Gastrocnemius medialis (tissue), 4 donors: ENCODE data around the gene SRRM5. TPM values are rescaled to one million over a fixed set of nuclear protein-coding genes. Genes with fewer than 3 reads are reported as not detected.

Experiments used
- ATAC-seq, 2 donors: fragments of 150-250 bp; one replicate each; pipeline ENCODE4 v1.9.1; 2016
- DNase-seq, 2 donors: peaks; one replicate each; pipeline ENCODE4 v3.0.0-alpha.2; 2019
- H3K27ac ChIP-seq, 4 donors: fragments of 200-600 bp; sonication (generic); 1 replicate in 1 of 4; 2 replicates in 3 of 4; pipeline ENCODE4 v1.5.1; 2016 to 2018; ENCODE audit warnings: mild to moderate bottlenecking in 2 of 4, moderate library complexity in 1 of 4
- H3K27me3 ChIP-seq, 3 donors: fragments of 200-600 bp; sonication (generic) in 2 of 3; 1 replicate in 1 of 3; 2 replicates in 2 of 3; pipeline versions ENCODE4 v1.5.1 to v1.6.0; 2016 to 2019; ENCODE audit warnings: mild to moderate bottlenecking in 1 of 3, moderate library complexity in 1 of 3
- H3K36me3 ChIP-seq, 2 donors: fragments of 200-600 bp; sonication (generic) in 1 of 2; one replicate each; pipeline ENCODE4 v1.5.1; 2017 to 2018
- H3K4me1 ChIP-seq, 2 donors: fragments of 200-600 bp; sonication (generic) in 1 of 2; one replicate each; pipeline ENCODE4 v1.5.1; 2016 to 2017; ENCODE audit warnings: mild to moderate bottlenecking in 2 of 2
- H3K4me3 ChIP-seq, 4 donors: fragments of 200-600 bp; sonication (generic) in 3 of 4; 1 replicate in 1 of 4; 2 replicates in 3 of 4; pipeline ENCODE4 v1.5.1; 2016 to 2019; ENCODE audit warnings: mild to moderate bottlenecking in 2 of 4
- H3K9me3 ChIP-seq, 3 donors: fragments of 200-600 bp; sonication (generic) in 2 of 3; 1 replicate in 1 of 3; 2 replicates in 2 of 3; pipeline ENCODE4 v1.5.1; 2016 to 2019
- POLR2A ChIP-seq, 2 donors: fragments of 450-650 bp; IDR thresholded peaks; one replicate each; pipeline ENCODE4 v1.6.1; 2017; ENCODE audit warnings: antibody characterized with exemption in 2 of 2, mild to moderate bottlenecking in 2 of 2, moderate library complexity in 2 of 2
- in situ Hi-C, 4 donors: fragments of 200-750 bp; cut with MboI; loops; one replicate each; pipeline versions ENCODE4 v1.15.0 to v1.8.0; 2017; ENCODE audit warnings: low sequenced_read_pairs in 4 of 4
- intact Hi-C: fragments of 100-400 bp; cut with DNase I; formaldehyde crosslinking; loops from one replicate; pipeline ENCODE4 v1.15.1; 2023; ENCODE audit warnings: low total_unique reads
- total RNA-seq, 4 donors: library from RNA; depleted of rRNA; stranded (reverse); fragments of >200 nt; gene quantifications; one replicate each; pipeline versions ENCODE4 v1.1.0 to v1.2.3, GENCODE V29; 2016
- TF ChIP-seq, protein P1 (sequence below), 5 experiments: fragments of 450-650 bp in 3 of 5; fragments of 200-600 bp in 2 of 5; sonication (generic) in 2 of 5; IDR thresholded peaks in 4 of 5; conservative IDR thresholded peaks in 1 of 5; 1 replicate in 4 of 5; 2 replicates in 1 of 5; pipeline ENCODE4 v1.5.1; 2016 to 2019; ENCODE audit warnings: antibody characterized with exemption in 5 of 5, mild to moderate bottlenecking in 3 of 5, moderate library complexity in 3 of 5

Gene SRRM5
- total RNA-seq, 4 donors from 2014 or later, result 0.09 to 0.49 (median 0.25) TPM; not detected in 1

DNA sequence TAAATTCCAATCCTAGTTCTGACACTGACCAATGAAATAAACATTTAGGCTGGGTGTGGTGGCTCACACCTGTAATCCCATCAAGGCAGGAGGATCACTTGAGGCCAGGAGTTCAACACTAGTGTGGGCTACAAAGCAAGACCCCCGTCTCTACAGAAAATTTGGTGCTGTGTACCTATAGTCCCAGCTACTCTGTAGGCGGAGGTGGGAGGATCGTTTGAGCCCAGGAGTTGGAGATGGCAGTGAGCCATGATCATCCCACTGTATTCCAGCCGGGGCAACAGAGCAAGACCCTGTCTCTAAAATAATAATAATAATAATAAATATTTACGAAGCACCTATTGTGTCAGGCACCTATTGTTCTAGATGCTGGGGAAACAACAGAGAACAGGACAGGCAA lies 22.6 kb upstream of the SRRM5 start:
- Histone ChIP-seq H3K4me3 (no peak overlapping the region), H3K4me1 (peaks cover 5 to 8% of the 10 kb centered on the region in 2 donors), H3K27me3 (no peaks in the 10 kb centered on the region), H3K9me3 (no peaks in the 10 kb centered on the region), H3K36me3 (peaks cover 0 to 25% of the 10 kb centered on the region in 2 donors), H3K27ac (no peak overlapping the region)
- DNase-seq (no peak), ATAC-seq (no peak)
- TF ChIP-seq, protein P1, sequence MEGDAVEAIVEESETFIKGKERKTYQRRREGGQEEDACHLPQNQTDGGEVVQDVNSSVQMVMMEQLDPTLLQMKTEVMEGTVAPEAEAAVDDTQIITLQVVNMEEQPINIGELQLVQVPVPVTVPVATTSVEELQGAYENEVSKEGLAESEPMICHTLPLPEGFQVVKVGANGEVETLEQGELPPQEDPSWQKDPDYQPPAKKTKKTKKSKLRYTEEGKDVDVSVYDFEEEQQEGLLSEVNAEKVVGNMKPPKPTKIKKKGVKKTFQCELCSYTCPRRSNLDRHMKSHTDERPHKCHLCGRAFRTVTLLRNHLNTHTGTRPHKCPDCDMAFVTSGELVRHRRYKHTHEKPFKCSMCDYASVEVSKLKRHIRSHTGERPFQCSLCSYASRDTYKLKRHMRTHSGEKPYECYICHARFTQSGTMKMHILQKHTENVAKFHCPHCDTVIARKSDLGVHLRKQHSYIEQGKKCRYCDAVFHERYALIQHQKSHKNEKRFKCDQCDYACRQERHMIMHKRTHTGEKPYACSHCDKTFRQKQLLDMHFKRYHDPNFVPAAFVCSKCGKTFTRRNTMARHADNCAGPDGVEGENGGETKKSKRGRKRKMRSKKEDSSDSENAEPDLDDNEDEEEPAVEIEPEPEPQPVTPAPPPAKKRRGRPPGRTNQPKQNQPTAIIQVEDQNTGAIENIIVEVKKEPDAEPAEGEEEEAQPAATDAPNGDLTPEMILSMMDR (IDR thresholded peaks at IDR 0.05 in 4 of 5, conservative IDR thresholded peaks at IDR 0.05 in 1 of 5), result no peak
- TF ChIP-seq POLR2A (IDR thresholded peaks at IDR 0.05), result no peak
- in situ Hi-C loops, result no loop called here
- intact Hi-C loops, result no loop called here

DNA sequence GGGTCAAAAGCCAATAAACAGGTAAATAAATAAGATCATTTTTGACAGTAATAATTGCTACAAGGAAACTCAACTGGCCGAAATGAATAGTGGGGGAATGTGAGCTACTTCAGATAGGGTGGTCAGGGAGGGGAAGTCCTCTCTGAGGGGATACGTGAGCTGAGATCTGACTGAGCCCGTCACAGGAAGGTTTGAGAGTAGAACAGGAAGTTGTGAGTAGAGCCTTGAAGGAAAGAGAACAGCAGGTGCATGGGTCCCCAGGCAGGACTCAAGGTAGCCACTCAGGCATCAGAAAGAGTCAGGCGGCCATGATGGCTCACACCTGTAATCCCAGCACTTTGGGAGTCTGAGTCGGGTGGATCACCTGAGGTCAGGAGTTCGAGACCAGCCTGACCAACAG lies 22.2 kb upstream of the SRRM5 start:
- no peaks in the 10 kb centered on the region for H3K9me3 ChIP-seq
- in situ Hi-C loops, result no loop called here
- H3K27ac ChIP-seq, result no peak overlapping the region
- no peak overlapping the region for H3K4me3 ChIP-seq
- no peaks in the 10 kb centered on the region for H3K27me3 ChIP-seq
- DNase-seq, result no peak
- H3K36me3 ChIP-seq, result peaks cover 0 to 27% of the 10 kb centered on the region in 2 donors
- peaks cover 9 to 12% of the 10 kb centered on the region in 2 donors for H3K4me1 ChIP-seq
- TF ChIP-seq POLR2A (IDR thresholded peaks at IDR 0.05), result no peak
- TF ChIP-seq, protein P1 (IDR thresholded peaks at IDR 0.05 in 4 of 5, conservative IDR thresholded peaks at IDR 0.05 in 1 of 5), result no peak
- intact Hi-C loops, result no loop called here
- no peak for ATAC-seq

DNA sequence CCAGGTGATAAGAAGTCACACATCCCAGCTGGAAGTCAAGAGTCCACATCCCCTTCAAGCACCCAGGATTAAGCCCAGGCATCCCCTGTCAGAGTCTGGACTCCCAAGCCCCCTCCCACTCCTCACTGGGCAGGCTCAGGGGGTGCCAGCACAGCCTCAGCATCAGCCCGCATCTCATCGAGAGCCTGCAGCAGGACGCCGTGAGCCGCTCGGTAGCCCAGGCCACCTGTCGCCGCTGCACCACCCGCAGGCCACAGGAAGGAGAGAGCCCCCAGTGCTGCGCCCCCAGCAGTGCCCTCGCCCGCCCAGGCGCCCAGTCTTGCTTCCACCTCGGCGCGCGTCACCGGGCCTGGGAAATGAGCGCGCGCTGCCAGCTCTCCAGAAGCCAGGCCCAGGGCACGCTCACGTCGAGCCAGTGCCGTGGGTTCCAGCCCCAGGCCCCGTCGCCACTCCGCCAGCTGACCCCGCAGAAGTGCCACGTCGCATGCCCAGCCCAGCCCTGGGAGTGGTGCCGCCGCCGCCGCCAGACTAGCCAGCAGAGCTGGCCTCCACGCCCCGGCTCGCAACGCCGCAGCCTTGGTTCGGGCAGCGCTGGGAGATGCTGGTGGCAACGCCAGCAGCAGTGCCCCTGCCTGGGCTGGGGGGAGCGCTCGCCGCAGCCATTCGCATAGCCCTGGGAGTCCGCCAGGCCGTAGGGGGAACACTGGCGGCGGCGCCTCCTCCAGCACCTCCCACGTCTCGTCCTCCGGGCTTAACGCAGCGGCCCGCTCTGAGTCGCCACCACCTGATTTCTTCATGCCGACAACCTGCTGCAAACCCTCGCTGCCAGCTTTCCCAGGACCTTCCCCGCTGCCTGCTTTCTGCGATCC lies 19.8 kb upstream of the SRRM5 start:
- H3K36me3 ChIP-seq, result peaks cover 0 to 27% of the 10 kb centered on the region in 2 donors
- no peak for TF ChIP-seq POLR2A (IDR thresholded peaks at IDR 0.05)
- TF ChIP-seq, protein P1 (IDR thresholded peaks at IDR 0.05 in 4 of 5, conservative IDR thresholded peaks at IDR 0.05 in 1 of 5), result no peak
- no peak overlapping the region for H3K4me3 ChIP-seq
- H3K27me3 ChIP-seq, result no peaks in the 10 kb centered on the region
- H3K9me3 ChIP-seq, result no peaks in the 10 kb centered on the region
- intact Hi-C loops (no loop called here), in situ Hi-C loops (no loop called here)
- peaks cover 16 to 23% of the 10 kb centered on the region in 2 donors for H3K4me1 ChIP-seq
- H3K27ac ChIP-seq, result no peak overlapping the region
- DNase-seq (no peak), ATAC-seq (no peak)

DNA sequence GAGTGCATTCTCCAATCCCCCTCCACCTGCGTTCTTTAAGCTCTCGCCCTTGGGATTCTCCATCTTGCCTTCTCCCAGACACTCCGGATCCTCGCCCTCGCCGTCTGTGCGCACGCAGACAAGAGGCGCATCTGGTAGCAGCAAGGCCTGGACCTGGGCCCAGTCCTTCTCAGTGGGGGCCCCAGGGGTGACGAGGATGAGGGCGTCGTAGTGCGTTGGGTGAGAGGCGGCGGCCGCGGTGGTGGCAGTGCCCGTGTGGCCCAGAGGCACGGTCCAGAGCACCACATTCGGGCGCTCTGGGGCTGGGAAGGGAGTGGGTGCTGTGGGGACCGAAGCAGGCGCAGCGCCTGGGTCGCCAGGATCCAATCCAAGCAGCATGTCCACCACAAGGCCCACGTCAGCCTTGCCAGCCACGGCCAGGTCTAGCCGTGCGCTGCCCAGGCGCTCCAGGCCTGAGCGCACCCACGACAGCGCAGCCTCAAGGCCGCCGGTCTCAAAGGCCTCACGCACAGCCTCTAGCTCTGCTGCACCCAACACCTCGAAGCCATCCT lies 19.0 kb upstream of the SRRM5 start:
- H3K9me3 ChIP-seq, result no peaks in the 10 kb centered on the region
- H3K4me3 ChIP-seq, result no peak overlapping the region
- H3K36me3 ChIP-seq, result peaks cover 0 to 27% of the 10 kb centered on the region in 2 donors
- H3K27ac ChIP-seq, result no peak overlapping the region
- H3K4me1 ChIP-seq, result peaks cover 24 to 31% of the 10 kb centered on the region in 2 donors
- in situ Hi-C loops, result no loop called here
- ATAC-seq, result no peak
- intact Hi-C loops, result no loop called here
- TF ChIP-seq, protein P1 (IDR thresholded peaks at IDR 0.05 in 4 of 5, conservative IDR thresholded peaks at IDR 0.05 in 1 of 5), result no peak
- TF ChIP-seq POLR2A (IDR thresholded peaks at IDR 0.05), result no peak
- H3K27me3 ChIP-seq, result no peaks in the 10 kb centered on the region
- DNase-seq, result no peak
